Measurements from ENCODE around the gene CRY1.
A peak's percentile ranks its signal among the peaks of the same experiment; 100 is the strongest.
"Not testable (repeated sequence)": the region's sequence is repeated elsewhere in the genome, so short reads cannot be mapped to it uniquely, and the experiment has no call there.

CRY1 gene

DNA sequence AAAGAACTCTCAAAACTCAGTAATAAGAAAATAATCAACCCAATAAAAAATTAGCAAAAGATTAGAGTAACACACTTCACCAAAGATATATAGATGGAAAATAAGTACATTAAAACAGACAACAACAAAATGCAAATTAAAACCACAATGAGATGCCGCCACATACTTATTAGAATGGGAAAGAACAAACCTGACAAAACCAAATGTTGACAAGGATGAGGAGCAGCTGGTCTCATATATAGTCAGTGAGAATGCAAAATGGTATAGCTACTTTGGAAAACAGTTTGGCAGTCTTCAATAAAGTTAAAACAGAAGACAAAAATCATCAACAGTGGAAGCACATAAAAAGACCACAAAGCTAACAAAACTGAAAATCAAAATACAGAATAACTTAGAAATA, 29.1 kb downstream of the CRY1 start:
- DNase-seq = no peak

DNA sequence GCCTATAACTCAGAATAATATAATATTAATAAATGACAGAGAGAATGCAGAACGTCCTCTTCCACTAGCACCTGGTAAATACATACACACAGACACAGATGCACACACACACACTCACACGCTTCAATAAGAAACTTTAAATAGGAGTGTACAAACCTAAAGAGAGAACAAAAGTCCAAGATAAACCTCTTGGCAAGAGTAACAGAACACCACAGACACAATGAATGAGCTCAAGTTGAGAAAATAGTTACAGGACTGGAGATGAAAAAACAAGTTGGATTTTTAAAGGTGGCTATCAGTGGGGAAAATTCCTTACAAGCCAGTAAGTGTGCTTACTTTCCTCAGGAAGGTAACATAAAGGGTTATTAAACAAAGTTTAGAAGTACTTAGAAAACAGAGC, 35.2 kb downstream of the CRY1 start:
- DNase-seq = no peak

DNA sequence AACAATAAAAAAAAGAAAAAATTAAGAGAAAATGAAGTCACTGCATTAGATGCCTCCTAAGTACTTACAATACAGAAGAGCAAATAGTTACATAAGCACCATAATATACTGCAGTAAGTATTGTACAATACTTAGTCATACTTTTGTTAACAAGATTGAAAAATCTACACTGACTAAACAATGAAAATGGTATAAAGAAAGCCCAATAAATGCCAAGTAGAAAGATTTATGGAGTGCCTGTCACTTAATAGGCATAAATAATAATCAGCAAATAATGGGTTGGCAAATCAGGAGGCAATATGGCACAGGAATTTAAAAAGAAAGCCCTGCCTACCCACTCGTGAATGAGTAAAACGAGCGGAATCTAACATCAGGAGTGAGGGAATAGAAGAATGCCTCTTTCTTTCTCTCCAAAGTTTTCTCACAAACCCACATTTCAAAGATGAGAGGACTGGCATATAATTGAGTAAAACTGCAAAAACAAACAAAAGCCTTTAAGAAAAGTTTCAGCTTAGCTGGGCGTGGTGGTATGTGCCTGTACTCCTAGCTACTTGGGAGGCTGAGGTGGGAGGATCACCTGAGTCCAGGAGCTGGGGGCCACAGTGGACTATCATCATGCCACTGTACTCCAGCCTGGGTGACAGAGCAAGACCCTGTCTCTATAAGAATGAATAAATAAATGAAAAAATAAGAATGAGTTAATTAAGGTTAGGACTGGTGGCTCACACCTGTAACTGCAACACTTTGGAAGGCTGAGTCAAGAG, 36.1 kb downstream of the CRY1 start:
- DNase-seq = no peak

DNA sequence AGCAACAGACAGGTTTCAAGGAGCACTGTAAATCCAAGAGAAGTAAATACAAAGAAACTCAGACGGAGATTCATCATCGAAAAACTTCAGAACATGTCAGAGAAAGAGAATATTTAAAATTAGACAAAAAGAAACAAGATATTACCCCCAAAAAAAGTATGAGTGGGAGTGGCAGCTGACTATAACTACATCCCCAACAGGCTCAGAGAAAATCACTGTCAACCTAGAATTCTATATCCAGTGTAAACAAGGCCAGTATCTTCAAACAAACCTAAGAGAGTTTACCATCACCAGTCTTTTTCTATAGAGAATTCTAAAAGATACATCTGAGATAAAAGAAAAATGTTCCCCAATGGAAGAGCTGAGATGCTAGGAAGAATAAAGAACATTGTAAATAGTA, 39.6 kb downstream of the CRY1 start:
- no peak for DNase-seq

DNA sequence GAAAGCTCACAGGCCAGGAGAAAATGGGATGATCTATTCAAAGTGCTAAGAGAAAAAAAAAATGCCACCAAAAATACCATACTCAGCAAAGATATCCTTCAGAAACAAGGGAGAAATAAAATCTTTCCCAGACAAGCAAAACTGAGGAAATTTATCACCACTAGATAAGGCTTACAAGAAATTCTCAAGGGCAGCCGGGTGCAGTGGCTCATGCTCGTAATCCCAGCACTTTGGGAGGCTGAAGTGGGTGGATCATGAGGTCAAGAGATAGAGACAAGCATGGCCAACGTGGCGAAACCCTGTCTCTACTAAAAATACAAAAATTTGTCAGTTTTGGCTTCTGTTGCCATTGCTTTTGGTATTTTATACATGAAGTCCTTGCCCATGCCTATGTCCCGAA, 48.2 kb downstream of the CRY1 start:
- no peak for DNase-seq

DNA sequence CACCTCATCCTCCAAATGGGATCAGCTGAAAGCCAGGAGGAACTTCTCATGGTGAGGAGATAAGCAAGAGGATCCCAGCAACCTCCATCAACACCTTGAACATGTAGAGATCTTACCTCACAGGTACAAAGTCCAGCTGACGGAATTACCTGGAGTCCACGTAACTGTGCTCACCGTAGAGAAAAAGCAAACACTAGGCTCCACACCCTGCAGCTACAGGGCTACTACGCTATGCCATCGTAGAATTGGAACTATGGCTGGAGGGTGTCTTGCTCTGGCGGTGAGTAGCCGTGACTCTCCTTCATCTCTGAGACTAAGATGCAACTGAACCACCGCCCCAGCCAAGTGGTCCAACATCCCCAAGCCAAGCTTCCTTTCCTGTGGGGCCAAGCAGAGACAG, 50.5 kb downstream of the CRY1 start:
- no peak for DNase-seq

DNA sequence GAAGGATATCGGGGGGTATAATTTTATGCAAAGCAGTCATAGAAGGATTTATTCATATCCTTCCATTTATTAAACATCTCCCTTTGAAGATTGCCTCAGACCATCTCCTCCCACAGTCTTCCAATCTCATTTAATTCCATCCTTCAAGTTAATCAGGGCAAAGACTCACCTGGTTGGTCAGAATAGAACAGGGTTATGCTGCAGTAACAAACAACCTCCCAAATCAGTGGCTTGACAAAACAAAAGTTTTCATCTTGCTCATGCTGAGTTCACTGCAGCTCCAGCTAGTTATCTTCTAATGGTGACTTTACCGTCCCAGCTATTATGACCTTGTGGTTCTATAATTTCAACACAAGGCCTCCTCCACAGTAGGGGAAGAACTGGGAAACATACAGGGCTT, 57.6 kb downstream of the CRY1 start:
- peak in 3 of 4 experiments; percentile 21 to 30 (median 21) for DNase-seq

DNA sequence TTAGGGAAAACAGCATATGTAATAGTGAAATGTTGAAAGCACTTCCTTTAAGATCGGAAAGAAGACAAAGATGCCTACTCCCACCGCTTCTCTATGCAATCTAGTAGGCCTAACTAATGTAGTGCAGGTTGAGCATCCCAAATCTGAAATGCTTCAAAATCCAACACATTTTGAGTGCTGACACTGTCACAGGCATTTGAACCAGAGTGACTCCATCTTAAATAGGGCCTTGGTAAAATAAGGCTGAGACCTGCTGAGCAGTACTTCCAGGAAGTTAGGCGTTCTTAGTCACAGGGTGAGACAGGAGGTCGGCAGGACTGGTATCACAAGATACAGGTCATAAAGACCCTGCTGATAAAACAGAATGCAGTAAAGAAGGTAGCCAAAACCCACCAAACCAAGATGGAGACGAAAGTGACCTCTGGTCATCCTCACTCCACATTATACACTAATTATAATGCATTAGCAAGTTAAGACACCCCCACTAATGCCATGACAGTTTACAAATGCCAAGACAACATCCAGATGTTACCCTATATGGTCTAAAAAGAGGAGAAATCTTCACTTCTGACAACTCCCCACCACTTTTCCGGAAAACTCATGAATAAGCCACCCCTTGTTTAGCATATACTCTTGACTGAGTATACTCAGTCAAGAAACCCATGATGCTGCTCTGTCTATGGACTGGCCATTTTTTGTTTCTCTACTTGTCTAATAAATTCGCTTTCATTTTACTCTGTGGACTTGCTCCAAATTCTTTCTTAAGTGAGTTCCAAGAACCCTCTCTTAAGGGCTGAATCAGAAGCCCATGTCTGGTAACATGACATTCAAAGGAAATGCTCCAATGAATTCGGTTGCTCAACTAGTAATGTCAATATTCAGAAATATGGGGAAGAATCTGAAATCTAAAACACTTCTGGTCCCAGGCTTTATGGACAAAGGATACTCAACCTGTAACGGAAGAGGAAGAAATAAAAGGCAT, 59.3 kb downstream of the CRY1 start:
- DNase-seq = no peak

DNA sequence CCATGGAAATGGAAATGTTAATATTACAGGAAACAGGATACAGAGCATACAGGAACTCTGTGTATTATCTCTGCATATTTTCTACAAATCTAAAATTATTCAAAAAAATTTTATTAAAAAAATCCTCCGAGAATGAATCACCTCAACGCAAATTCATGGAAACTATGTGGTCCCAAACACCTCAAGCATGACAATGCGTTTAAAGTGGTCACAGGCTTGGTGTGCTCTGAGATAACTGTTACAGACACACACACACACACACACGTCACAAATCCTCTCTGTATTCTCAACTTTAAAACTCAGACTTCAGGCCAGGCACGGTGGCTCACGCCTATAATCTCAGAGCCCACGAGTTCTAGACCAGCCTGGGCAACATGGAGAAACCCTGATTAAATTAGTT, 61.1 kb downstream of the CRY1 start:
- no peak for DNase-seq

DNA sequence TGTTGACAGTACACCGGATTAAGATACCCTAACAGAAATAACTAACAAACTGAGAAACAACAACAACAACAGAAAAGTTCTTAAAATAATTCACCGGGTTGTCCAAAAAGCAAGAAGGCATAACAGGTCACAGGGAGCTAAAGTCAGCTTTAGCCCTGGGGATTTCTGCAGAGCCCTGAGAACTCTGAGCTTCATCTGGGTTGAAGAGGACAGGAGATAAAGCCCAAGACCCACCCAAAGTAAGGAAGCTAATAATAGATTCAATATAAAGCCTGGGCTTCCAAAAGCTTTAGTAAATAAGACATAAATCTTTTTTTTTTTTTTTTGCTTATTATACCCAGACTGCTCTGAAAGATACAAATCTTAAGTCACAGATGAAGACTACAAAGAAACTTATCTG, 62.3 kb downstream of the CRY1 start:
- DNase-seq = no peak

DNA sequence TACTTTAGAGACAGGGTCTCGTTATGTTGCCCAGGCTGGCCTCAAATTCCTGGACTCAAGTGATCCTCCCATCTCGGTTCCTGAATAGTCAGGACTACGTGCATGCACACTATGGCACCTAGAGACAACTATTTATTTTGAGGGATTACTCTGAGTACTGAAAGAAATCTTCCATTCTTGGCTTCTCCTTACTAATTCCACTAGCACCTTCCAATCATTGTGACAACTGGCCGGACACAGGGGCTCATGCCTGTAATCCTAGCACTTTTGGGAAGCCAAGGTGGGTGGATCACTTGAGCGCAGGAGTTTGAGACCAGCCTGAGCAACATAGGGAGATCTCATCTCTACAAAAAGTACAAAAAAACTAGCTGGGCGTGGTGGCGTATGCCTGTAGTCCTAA, 64.3 kb downstream of the CRY1 start:
- no peak for DNase-seq

DNA sequence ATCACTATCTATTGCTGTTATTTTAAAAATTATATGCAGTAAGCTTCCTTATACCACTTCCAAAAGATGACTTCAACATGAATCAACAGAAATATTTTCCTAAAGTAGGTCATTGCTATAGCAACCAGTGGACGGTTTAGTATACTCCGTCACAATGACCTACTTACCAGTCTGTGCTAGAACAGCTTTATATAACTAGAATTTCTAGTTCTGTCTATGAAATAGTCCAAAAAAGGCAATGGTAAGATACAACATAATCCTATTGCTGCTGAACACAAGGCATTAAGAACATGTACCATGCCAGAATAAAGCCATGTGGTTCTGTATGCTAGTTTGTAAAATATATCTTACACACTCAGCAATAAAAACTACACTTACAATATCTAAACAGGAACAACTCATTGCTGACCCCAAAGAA, 65.7 kb downstream of the CRY1 start:
- DNase-seq = peak; percentile 19 to 79 (median 44)

DNA sequence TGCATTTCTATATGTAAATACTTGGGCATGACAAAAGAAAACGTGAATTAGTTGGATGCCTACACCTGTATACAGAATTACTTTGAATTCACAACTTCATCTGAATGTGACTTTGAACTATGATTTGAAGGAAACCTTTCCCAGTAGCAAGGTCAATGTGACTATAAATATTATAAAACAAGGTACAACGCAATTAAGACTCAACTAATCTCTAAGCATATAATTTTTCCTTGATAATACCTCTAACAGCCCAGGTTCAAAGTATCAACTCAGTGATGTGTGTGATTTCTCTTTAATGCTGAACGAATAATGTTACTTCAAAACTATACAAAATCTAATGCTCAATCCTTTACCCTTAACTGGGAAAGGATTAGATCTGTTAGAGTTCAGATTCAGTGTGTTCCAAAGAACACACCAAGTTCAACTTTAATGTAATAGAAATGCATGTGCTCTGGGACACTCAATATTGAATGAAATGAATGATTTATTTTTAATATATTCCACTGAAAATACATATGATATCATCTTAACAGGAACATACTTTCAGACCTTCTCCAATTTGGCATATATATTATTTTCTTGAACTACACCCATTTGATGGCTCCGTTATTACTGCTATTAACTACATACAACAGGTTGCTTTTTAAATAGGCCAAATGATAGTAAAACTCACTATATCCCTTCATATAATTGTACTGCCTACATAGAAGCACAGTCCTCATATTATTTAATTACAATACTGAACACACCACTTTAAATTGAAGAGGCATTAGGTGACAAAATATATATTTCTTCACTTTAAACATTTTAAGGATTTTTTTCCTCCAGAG, 66.3 kb downstream of the CRY1 start:
- DNase-seq = no peak

DNA sequence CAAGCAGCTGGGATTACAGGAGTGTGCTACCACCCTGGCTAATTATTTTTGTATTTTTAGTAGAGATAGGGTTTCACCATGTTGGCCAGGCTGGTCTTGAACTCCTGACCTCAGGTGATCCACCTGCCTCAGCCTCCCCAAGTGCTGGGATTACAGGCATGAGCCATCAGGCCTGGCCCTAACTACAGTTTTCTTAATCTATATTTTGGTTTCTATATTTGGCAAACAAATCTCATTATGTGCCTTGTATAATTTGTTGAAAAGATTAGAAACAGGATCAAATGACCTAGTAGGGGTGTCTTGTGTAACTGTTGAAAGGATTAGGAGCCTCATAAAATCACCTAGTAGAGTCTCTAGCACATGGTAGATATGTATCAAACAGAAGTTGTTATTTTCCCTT, 67.0 kb downstream of the CRY1 start:
- DNase-seq = not testable (repeated sequence)

DNA sequence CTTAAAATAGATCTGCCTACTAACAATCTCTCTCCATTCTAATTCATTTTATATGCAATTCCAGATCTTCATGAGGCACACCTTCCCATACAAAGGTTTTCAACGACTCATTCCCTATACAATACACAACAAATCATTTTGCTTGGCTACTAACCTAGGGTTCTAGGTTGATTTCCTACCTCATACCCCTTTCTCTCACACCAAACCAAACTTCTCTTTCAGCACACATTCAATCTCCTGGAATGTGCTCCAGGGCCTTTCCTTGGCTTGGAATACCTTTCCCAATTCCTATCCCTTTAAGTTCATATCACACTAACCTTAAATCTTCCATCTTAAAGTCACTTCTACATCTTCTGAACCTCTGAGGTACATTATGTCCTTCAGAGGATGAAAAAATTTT, 67.7 kb downstream of the CRY1 start:
- DNase-seq = no peak

DNA sequence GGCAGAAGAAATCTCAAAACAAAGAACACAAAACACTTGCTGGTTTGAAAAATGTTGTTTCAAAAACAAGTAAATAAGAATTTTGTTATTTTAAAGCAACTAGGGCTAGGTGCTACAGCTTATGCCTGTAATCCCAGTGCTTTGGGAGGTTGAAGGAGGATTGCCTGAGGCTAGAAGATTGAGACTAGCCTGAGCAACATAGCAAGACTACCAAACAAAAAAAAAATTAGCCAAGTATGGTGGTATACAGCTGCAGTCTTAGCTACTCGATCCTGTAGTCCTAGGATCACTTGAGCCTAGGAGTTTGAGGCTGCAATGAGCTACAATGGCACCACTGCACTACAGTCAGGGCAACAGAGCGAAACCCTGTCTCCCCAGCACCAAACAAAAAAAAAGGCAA, 73.8 kb downstream of the CRY1 start:
- DNase-seq = no peak

DNA sequence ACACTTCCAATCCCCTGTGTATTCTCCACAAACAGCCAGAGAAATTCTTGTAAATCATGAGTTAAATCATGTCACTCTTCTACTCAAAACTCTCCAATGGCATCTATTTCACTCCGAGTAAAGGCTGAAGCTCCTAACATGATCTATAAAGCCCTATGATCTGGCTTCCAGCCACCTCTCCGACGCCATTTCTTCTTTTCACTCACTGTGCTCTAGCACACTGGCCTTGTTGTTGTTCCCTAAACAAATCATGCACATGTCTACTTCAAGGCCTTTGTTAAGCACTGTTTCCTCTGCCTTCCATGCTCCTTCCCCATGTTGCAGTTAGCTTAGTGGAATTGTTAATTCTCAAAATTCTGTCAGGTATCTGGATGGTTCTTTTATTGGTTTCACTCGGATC, 76.3 kb downstream of the CRY1 start:
- no peak for DNase-seq

DNA sequence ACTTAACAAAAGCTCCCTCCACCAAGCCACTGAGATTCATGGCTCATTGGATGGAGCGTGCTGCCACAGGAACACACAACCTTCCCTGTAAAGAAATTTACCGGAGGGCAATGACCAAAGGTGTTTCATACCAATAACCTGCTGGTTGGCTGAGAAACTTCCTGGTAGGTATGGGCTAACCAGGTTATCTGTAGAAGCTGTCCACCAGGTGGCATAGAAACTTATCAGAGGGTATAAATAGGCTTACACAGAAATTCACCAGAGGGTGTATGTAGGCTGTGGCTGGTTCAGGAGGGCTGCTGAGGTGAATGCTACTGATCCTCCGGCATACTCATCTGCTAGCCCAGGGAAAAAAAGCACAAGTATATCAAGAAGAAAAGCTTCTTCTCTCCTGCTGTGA, 79.3 kb downstream of the CRY1 start:
- no peak for DNase-seq

DNA sequence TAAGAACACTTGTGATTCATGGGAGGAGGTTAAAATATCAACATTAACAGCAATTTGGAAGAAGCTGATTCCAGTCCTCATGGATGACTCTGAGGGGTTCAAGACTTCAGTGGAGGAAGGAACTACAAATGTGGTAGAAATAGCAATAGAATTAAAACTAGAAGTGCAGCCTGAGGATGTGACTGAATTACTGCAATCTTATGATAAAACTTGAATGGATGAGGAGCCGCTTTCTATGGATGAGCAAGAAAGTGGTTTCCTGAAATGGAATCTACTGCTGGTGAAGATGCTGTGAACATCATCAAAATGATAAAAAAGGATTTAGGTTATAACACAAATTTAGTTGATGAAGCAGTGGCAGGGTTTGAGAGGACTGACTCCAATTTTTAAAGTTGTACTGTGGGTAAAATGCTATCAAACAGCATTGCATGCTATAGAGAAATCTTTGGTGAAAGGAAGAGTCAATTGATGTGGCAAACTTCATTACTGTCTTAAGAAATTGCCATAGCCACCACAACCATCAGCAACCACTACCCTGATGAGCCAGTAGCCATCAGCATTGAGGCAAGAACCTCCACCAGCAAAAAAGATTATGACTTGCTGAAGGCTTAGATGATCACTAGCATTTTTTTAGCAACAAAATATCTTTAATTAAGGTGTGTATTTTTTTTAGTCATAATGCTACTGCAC, 80.5 kb downstream of the CRY1 start:
- DNase-seq = no peak

DNA sequence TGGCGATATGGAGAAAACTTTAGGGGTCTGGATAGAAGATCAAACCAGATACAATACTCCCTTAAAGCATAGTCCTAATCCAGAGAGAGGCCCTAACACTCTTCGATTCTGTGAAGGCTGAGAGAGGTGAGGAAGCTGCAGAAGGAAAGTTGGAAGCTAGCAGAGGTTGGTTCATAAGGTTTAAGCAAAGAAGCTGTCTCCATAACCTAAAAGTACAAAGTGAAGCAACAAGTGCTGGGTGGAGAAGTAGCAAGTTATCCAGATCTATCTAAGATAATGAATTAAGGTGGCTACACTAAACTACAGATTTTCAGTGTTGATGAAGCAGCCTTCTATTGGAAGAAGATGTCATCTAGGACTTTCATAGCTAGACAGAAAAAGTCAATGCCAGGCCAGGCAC, 81.8 kb downstream of the CRY1 start:
- DNase-seq = no peak

DNA sequence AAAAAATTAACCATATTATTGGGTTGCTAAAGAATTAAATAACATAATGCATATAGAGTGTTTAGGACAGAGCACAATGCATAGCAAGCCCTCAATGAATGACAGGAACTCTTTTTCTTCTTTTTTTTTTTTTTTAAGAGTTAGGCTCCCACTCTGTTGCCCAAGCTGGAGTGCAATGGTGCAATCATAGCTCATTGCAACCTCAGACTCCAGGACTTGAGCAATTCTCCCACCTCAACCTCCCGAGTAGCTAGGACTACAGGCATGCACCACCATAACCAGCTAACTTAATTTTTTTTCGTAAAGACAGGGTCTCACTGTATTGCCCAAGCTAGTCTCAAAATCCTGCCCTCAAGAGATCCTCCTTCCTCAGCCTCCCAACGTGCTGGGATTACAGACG, 85.9 kb downstream of the CRY1 start:
- DNase-seq = peak in 3 of 4 experiments; percentile 38 to 41 (median 41)

DNA sequence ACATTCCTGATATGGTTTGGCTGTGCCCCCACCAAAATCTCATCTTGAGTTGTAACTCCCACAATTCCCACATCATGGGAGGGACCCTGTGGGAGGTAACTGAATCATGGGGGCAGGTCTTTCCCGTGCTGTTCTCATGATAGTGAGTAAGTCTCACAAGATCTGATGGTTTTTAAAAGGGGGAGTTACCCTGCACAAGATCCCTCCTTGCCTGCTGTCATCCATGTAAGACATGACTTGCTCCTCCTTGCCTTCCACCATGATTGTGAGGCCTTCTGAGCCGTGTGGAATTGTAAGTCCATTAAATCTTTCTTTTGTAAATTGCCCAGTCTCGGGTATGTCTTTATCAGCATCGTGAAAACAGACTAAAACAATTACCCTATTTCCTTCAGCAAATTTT, 90.7 kb downstream of the CRY1 start:
- peak in 1 of 4 experiments; percentile 29 for DNase-seq

All from suppressor macrophage (primary cell).